Esophagus mucosa (tissue), 1 donor: Measurements from ENCODE around the gene RAD51B. TPM values are rescaled to one million over a fixed set of nuclear protein-coding genes. Genes with fewer than 3 reads are reported as not detected.
"Not testable (repeated sequence)": the region's sequence is repeated elsewhere in the genome, so short reads cannot be mapped to it uniquely, and the experiment has no call there.

Source experiments
- ATAC-seq: fragments of 200-7000 bp; cut with Tn5 transposase; one replicate; pipeline ENCODE4 v1.9.1; 2020
- total RNA-seq: library from RNA; stranded (reverse); gene quantifications from one replicate; pipeline ENCODE4 v1.2.4, GENCODE V29; 2023
- donor health status: DM: yes; HTN: yes; CAD: no.

The RAD51B gene
- total RNA-seq, 1 donor from 2014 or later: 12.2 TPM

GRCh38 chr14:68420350-68420749, 600.8 kb downstream of the RAD51B start:
- ATAC-seq: no peak

GRCh38 chr14:68421116-68421515, 601.5 kb downstream of the RAD51B start:
- ATAC-seq: no peak

- no peak for ATAC-seq
These were observed 604.1 kb downstream of the RAD51B start for GRCh38 chr14:68423686-68424085.

- ATAC-seq: no peak
These were observed 605.0 kb downstream of the RAD51B start for GRCh38 chr14:68424443-68425172.

- peak; percentile 64 for ATAC-seq
These were observed 607.3 kb downstream of the RAD51B start for GRCh38 chr14:68426661-68427549.

GRCh38 chr14:68427550-68427890, 607.9 kb downstream of the RAD51B start:
- ATAC-seq: no peak

- ATAC-seq: not testable (repeated sequence)
These were observed 609.3 kb downstream of the RAD51B start for GRCh38 chr14:68428900-68429299.

- ATAC-seq: not testable (repeated sequence)
These were observed 614.6 kb downstream of the RAD51B start for GRCh38 chr14:68434173-68434572.

GRCh38 chr14:68435631-68436030, 616.1 kb downstream of the RAD51B start:
- not testable (repeated sequence) for ATAC-seq

GRCh38 chr14:68439676-68440075, 620.1 kb downstream of the RAD51B start:
- no peak for ATAC-seq

GRCh38 chr14:68440820-68441219, 621.2 kb downstream of the RAD51B start:
- no peak for ATAC-seq

- no peak for ATAC-seq
These were observed 622.0 kb downstream of the RAD51B start for GRCh38 chr14:68441542-68441941.

GRCh38 chr14:68442828-68443629, 623.5 kb downstream of the RAD51B start:
- no peak for ATAC-seq

GRCh38 chr14:68444449-68445168, 625.0 kb downstream of the RAD51B start:
- ATAC-seq: no peak

GRCh38 chr14:68446243-68447040, 626.9 kb downstream of the RAD51B start:
- no peak for ATAC-seq

- ATAC-seq: no peak
These were observed 628.1 kb downstream of the RAD51B start for GRCh38 chr14:68447581-68448251.

- no peak for ATAC-seq
These were observed 628.8 kb downstream of the RAD51B start for GRCh38 chr14:68448252-68448902.

GRCh38 chr14:68449561-68450181, 630.1 kb downstream of the RAD51B start:
- ATAC-seq: no peak

GRCh38 chr14:68450391-68451120, 631.0 kb downstream of the RAD51B start:
- no peak for ATAC-seq
